HG03439 (cell line): ENCODE measurements around the gene TPD52L1.

Experiments used
- ATAC-seq: cut with Tn5 transposase; IDR thresholded peaks from one replicate; pipeline ENCODE4 v1.9.1; 2021; ENCODE audit warnings: mild to moderate bottlenecking, moderate library complexity; ENCODE audit not compliant: unreplicated experiment

TPD52L1 gene

GRCh38 chr6:125236536-125237327, 83.2 kb downstream of the TPD52L1 start:
- ATAC-seq, result no peak

- ATAC-seq, result no peak
Measured at GRCh38 chr6:125237764-125238163, 84.2 kb downstream of the TPD52L1 start.

GRCh38 chr6:125245109-125245508, 91.5 kb downstream of the TPD52L1 start:
- ATAC-seq, result no peak

GRCh38 chr6:125245523-125246264, 92.1 kb downstream of the TPD52L1 start:
- no peak for ATAC-seq

- no peak for ATAC-seq
Measured at GRCh38 chr6:125246566-125246965, 93.0 kb downstream of the TPD52L1 start.

- ATAC-seq, result no peak
Measured at GRCh38 chr6:125248136-125248535, 94.6 kb downstream of the TPD52L1 start.

GRCh38 chr6:125250511-125250910, 96.9 kb downstream of the TPD52L1 start:
- no peak for ATAC-seq

- ATAC-seq, result no peak
Measured at GRCh38 chr6:125251516-125252220, 98.1 kb downstream of the TPD52L1 start.

- no peak for ATAC-seq
Measured at GRCh38 chr6:125252891-125253290, 99.3 kb downstream of the TPD52L1 start.

- no peak for ATAC-seq
Measured at GRCh38 chr6:125253881-125254280, 100.3 kb downstream of the TPD52L1 start.

- no peak for ATAC-seq
Measured at GRCh38 chr6:125254321-125254720, 100.7 kb downstream of the TPD52L1 start.

- no peak for ATAC-seq
Measured at GRCh38 chr6:125255201-125255600, 101.6 kb downstream of the TPD52L1 start.

GRCh38 chr6:125257351-125257750, 103.8 kb downstream of the TPD52L1 start:
- ATAC-seq, result no peak

GRCh38 chr6:125258651-125259353, 105.2 kb downstream of the TPD52L1 start:
- no peak for ATAC-seq

GRCh38 chr6:125259354-125259736, 105.8 kb downstream of the TPD52L1 start:
- ATAC-seq, result no peak

- no peak for ATAC-seq
Measured at GRCh38 chr6:125262016-125263013, 108.7 kb downstream of the TPD52L1 start.

- no peak for ATAC-seq
Measured at GRCh38 chr6:125264476-125264875, 110.9 kb downstream of the TPD52L1 start.

GRCh38 chr6:125267806-125268523, 114.4 kb downstream of the TPD52L1 start:
- ATAC-seq, result no peak

GRCh38 chr6:125268765-125269164, 115.2 kb downstream of the TPD52L1 start:
- ATAC-seq, result no peak
